Measurements from ENCODE around the gene RABGGTA. TPM values are rescaled to one million over a fixed set of nuclear protein-coding genes. Genes with fewer than 3 reads are reported as not detected.

RABGGTA gene
- total and polyA plus RNA-seq, 2 experiments from 2014 or later, result 17.6 to 20.7 TPM

DNA sequence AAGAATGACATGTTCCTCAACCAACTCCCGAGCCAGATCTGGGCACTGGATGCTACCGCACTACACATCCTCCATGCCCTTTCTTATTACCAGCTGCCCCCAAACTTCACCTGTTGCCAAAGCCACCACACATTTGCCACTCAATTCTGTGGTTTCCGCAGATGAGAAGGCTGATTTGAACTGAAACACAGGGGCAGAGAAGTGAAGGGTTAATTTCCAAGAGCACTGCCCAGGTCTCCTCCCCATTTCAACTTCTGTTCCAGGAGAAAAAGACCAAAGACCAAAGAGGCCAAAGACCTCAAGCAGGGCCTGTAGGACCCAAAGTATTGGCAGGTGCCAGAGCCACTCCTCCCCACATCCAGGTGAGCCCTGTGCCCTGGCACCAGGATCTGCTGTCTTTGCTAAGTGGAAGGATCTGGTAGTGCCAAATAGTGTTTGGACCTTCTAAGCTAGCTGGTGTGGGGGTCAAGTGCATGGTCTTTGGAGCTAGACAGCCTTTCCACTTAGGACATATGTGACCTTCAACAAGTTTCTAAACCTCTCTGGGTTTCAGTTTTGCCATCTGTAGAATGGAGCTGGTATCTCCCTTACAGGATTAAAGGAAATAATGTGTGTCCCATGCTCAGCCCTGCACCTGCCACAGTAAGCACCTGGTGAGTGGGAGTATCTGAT is 20.2 kb upstream of the RABGGTA start:
- peaks cover 7% of the 10 kb centered on the region for H3K27me3 Mint-ChIP-seq (ENCODE audit: insufficient read depth, low read depth, poor library complexity)
- H3K4me1 Mint-ChIP-seq, result no peaks in the 10 kb centered on the region
- H3F3A ChIP-seq (replicated peaks; ENCODE audit: low read depth), result no peaks in the 10 kb centered on the region
- DNase-seq (ENCODE audit: low spot score), result no peak
- no peak overlapping the region for H3K4me3 ChIP-seq
- H3K36me3 ChIP-seq (ENCODE audit: insufficient read depth), result no peaks in the 10 kb centered on the region; the same call in 1 of the 2 replicates
- H3K4me1 ChIP-seq (ENCODE audit: insufficient read depth), result no peaks in the 10 kb centered on the region
- H4K20me1 ChIP-seq (replicated peaks; ENCODE audit: insufficient read depth), result no peaks in the 10 kb centered on the region; the same call in 1 of the 2 replicates
- TF ChIP-seq ZNF114 (CRISPR knock-in tag; IDR thresholded peaks at IDR 0.05) (no peak), CREB1 (CRISPR knock-in tag; IDR thresholded peaks at IDR 0.05; ENCODE audit: low read depth) (no peak), EZH2 (IDR thresholded peaks at IDR 0.05; ENCODE audit: low read depth, unreplicated experiment) (no peak), JUNB (IDR thresholded peaks at IDR 0.05; ENCODE audit: unreplicated experiment) (no peak), NANOG (IDR thresholded peaks at IDR 0.05; ENCODE audit: borderline replicate concordance) (no peak), ZNF331 (CRISPR knock-in tag; IDR thresholded peaks at IDR 0.05; ENCODE audit: low read depth) (no peak), POLR2AphosphoS5 (IDR thresholded peaks at IDR 0.05; ENCODE audit: low read depth) (no peak)
- TF ChIP-seq, protein P1, sequence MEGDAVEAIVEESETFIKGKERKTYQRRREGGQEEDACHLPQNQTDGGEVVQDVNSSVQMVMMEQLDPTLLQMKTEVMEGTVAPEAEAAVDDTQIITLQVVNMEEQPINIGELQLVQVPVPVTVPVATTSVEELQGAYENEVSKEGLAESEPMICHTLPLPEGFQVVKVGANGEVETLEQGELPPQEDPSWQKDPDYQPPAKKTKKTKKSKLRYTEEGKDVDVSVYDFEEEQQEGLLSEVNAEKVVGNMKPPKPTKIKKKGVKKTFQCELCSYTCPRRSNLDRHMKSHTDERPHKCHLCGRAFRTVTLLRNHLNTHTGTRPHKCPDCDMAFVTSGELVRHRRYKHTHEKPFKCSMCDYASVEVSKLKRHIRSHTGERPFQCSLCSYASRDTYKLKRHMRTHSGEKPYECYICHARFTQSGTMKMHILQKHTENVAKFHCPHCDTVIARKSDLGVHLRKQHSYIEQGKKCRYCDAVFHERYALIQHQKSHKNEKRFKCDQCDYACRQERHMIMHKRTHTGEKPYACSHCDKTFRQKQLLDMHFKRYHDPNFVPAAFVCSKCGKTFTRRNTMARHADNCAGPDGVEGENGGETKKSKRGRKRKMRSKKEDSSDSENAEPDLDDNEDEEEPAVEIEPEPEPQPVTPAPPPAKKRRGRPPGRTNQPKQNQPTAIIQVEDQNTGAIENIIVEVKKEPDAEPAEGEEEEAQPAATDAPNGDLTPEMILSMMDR (conservative IDR thresholded peaks at IDR 0.05; ENCODE audit: low read depth in 2 of 2), result no peak
- TF ChIP-seq, protein P2, sequence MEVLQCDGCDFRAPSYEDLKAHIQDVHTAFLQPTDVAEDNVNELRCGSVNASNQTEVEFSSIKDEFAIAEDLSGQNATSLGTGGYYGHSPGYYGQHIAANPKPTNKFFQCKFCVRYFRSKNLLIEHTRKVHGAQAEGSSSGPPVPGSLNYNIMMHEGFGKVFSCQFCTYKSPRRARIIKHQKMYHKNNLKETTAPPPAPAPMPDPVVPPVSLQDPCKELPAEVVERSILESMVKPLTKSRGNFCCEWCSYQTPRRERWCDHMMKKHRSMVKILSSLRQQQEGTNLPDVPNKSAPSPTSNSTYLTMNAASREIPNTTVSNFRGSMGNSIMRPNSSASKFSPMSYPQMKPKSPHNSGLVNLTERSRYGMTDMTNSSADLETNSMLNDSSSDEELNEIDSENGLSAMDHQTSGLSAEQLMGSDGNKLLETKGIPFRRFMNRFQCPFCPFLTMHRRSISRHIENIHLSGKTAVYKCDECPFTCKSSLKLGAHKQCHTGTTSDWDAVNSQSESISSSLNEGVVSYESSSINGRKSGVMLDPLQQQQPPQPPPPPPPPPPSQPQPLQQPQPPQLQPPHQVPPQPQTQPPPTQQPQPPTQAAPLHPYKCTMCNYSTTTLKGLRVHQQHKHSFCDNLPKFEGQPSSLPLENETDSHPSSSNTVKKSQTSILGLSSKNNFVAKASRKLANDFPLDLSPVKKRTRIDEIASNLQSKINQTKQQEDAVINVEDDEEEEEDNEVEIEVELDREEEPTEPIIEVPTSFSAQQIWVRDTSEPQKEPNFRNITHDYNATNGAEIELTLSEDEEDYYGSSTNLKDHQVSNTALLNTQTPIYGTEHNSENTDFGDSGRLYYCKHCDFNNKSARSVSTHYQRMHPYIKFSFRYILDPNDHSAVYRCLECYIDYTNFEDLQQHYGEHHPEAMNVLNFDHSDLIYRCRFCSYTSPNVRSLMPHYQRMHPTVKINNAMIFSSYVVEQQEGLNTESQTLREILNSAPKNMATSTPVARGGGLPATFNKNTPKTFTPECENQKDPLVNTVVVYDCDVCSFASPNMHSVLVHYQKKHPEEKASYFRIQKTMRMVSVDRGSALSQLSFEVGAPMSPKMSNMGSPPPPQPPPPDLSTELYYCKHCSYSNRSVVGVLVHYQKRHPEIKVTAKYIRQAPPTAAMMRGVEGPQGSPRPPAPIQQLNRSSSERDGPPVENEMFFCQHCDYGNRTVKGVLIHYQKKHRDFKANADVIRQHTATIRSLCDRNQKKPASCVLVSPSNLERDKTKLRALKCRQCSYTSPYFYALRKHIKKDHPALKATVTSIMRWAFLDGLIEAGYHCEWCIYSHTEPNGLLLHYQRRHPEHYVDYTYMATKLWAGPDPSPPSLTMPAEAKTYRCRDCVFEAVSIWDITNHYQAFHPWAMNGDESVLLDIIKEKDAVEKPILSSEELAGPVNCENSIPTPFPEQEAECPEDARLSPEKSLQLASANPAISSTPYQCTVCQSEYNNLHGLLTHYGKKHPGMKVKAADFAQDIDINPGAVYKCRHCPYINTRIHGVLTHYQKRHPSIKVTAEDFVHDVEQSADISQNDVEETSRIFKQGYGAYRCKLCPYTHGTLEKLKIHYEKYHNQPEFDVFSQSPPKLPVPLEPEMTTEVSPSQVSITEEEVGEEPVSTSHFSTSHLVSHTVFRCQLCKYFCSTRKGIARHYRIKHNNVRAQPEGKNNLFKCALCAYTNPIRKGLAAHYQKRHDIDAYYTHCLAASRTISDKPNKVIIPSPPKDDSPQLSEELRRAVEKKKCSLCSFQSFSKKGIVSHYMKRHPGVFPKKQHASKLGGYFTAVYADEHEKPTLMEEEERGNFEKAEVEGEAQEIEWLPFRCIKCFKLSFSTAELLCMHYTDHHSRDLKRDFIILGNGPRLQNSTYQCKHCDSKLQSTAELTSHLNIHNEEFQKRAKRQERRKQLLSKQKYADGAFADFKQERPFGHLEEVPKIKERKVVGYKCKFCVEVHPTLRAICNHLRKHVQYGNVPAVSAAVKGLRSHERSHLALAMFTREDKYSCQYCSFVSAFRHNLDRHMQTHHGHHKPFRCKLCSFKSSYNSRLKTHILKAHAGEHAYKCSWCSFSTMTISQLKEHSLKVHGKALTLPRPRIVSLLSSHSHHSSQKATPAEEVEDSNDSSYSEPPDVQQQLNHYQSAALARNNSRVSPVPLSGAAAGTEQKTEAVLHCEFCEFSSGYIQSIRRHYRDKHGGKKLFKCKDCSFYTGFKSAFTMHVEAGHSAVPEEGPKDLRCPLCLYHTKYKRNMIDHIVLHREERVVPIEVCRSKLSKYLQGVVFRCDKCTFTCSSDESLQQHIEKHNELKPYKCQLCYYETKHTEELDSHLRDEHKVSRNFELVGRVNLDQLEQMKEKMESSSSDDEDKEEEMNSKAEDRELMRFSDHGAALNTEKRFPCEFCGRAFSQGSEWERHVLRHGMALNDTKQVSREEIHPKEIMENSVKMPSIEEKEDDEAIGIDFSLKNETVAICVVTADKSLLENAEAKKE (CRISPR knock-in tag; IDR thresholded peaks at IDR 0.05), result no peak
- TF ChIP-seq, protein P3, sequence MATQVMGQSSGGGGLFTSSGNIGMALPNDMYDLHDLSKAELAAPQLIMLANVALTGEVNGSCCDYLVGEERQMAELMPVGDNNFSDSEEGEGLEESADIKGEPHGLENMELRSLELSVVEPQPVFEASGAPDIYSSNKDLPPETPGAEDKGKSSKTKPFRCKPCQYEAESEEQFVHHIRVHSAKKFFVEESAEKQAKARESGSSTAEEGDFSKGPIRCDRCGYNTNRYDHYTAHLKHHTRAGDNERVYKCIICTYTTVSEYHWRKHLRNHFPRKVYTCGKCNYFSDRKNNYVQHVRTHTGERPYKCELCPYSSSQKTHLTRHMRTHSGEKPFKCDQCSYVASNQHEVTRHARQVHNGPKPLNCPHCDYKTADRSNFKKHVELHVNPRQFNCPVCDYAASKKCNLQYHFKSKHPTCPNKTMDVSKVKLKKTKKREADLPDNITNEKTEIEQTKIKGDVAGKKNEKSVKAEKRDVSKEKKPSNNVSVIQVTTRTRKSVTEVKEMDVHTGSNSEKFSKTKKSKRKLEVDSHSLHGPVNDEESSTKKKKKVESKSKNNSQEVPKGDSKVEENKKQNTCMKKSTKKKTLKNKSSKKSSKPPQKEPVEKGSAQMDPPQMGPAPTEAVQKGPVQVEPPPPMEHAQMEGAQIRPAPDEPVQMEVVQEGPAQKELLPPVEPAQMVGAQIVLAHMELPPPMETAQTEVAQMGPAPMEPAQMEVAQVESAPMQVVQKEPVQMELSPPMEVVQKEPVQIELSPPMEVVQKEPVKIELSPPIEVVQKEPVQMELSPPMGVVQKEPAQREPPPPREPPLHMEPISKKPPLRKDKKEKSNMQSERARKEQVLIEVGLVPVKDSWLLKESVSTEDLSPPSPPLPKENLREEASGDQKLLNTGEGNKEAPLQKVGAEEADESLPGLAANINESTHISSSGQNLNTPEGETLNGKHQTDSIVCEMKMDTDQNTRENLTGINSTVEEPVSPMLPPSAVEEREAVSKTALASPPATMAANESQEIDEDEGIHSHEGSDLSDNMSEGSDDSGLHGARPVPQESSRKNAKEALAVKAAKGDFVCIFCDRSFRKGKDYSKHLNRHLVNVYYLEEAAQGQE (IDR thresholded peaks at IDR 0.05; ENCODE audit: unreplicated experiment), result no peak
- no peak overlapping the region for H3K4me3 Mint-ChIP-seq
- no peaks in the 10 kb centered on the region for H3K9me3 Mint-ChIP-seq
- H3K27ac ChIP-seq (ENCODE audit: low read depth), result no peak overlapping the region
- peaks cover 5% of the 10 kb centered on the region; the same call in 2 of the 3 replicates for H3K36me3 Mint-ChIP-seq (ENCODE audit: low read depth)
- H3K9me2 ChIP-seq (ENCODE audit: insufficient read depth), result no peaks in the 10 kb centered on the region
- no peak overlapping the region for H3K27ac Mint-ChIP-seq
- H2AFZ ChIP-seq, result no peak overlapping the region
- H3K27me3 ChIP-seq (ENCODE audit: insufficient read depth), result no peaks in the 10 kb centered on the region
- no peak for ATAC-seq
- H3K79me2 ChIP-seq (replicated peaks; ENCODE audit: insufficient read depth), result no peaks in the 10 kb centered on the region
- H3K4me2 ChIP-seq, result no peak overlapping the region

All from GM23338 (cell line).